GM12878 (cell line): ENCODE data around the gene YARS1. TPM values are rescaled to one million over a fixed set of nuclear protein-coding genes. Genes with fewer than 3 reads are reported as not detected.

Source experiments
- ASH2L ChIP-seq: fragments of 300-600, 200-600 bp; sonication (generic); IDR thresholded peaks from 2 replicates; pipeline ENCODE4 v1.6.1; 2017; ENCODE audit warnings: low read depth, mild to moderate bottlenecking, borderline replicate concordance
- BCL11A ChIP-seq: IDR thresholded peaks from 2 replicates; pipeline ENCODE4 v1.6.1; 2011; ENCODE audit warnings: low read depth, low read length
- BHLHE40 ChIP-seq, 2 experiments: fragments of 450-650 bp in 1 of 2; IDR thresholded peaks; 2 replicates each; pipeline ENCODE4 v1.6.1; 2011 to 2017; ENCODE audit warnings: low read depth in 2 of 2, borderline replicate concordance in 1 of 2, improper control_type of control experiment in 1 of 2, low read length in 1 of 2, mild to moderate bottlenecking in 1 of 2
- CREB1 ChIP-seq: IDR thresholded peaks from 2 replicates; pipeline ENCODE4 v1.6.1; 2012; ENCODE audit warnings: low read depth, mild to moderate bottlenecking, inconsistent platforms
- DPF2 ChIP-seq: fragments of 450-650 bp; IDR thresholded peaks from 2 replicates; pipeline ENCODE4 v1.6.1; 2017; ENCODE audit warnings: mild to moderate bottlenecking
- HDAC2 ChIP-seq: fragments of 200-600 bp; sonication (generic); IDR thresholded peaks from 2 replicates; pipeline ENCODE4 v1.6.1; 2017
- IRF3 ChIP-seq: fragments of 450-650 bp; IDR thresholded peaks from 2 replicates; pipeline ENCODE4 v1.6.1; 2014; ENCODE audit warnings: mild to moderate bottlenecking
- JUNB ChIP-seq: IDR thresholded peaks from 2 replicates; pipeline ENCODE4 v1.6.1; 2016; ENCODE audit warnings: antibody characterized with exemption, mild to moderate bottlenecking
- NRF1 ChIP-seq: conservative IDR thresholded peaks from 2 replicates; pipeline ENCODE4 v1.6.1; 2011; ENCODE audit warnings: mild to moderate bottlenecking, low read depth, low read length, improper control_type of control experiment
- RAD21 ChIP-seq: IDR thresholded peaks from 2 replicates; pipeline ENCODE4 v1.6.1; 2011; ENCODE audit warnings: mild to moderate bottlenecking, low read depth, low read length, moderate library complexity; ENCODE audit not compliant: insufficient read depth
- RELB ChIP-seq: fragments of 450-650 bp; IDR thresholded peaks from 2 replicates; pipeline ENCODE4 v1.6.1; 2017; ENCODE audit warnings: low read depth, mild to moderate bottlenecking, moderate library complexity
- STAT3 ChIP-seq: IDR thresholded peaks from 2 replicates; pipeline ENCODE4 v1.6.1; 2011; ENCODE audit warnings: low read depth, low read length, improper control_type of control experiment
- ZBTB11 ChIP-seq: fragments of 450-650 bp; formaldehyde crosslinking; IDR thresholded peaks from 2 replicates; pipeline ENCODE4 v1.5.0; 2022; ENCODE audit warnings: mild to moderate bottlenecking, missing genetic modification characterization
- ZZZ3 ChIP-seq: IDR thresholded peaks from 2 replicates; pipeline ENCODE4 v1.6.1; 2011; ENCODE audit warnings: low read depth; ENCODE audit not compliant: control insufficient read depth, insufficient read length
- polyA plus RNA-seq, 11 experiments: library from polyadenylated mRNA; depleted of rRNA in 4 of 11; unstranded in 6 of 11; stranded (reverse) in 5 of 11; fragments of >200 nt; fragmentation: Nextera tagmentation in 4 of 11; fragmentation: Illumina TruSeq in 1 of 11; extraction: Ambion mirVana in 4 of 11; extraction: Trizol in 1 of 11; gene quantifications; 1 replicate in 1 of 11; 2 replicates in 10 of 11; pipeline versions ENCODE4 v1.2.1 to v1.2.3, GENCODE V29; 2011 to 2016; ENCODE audit warnings: inconsistent platforms in 2 of 11, missing spikeins in 2 of 11, low read depth in 1 of 11
- total RNA-seq, 4 experiments: library from RNA; depleted of rRNA in 3 of 4; stranded (reverse); fragments of >200 nt in 3 of 4; fragmentation: Illumina TruSeq in 1 of 4; extraction: Trizol in 1 of 4; gene quantifications; 2 replicates each; pipeline versions ENCODE4 v1.2.1 to v1.2.3, GENCODE V29; 2013 to 2021
- TF ChIP-seq, protein P1 (sequence below): fragments of 150-350 bp; IDR thresholded peaks from 2 replicates; pipeline ENCODE4 v1.6.1; 2014; ENCODE audit warnings: mild to moderate bottlenecking, low read depth, low read length
- TF ChIP-seq, protein P2 (sequence below): fragments of 450-650 bp; IDR thresholded peaks from 2 replicates; pipeline ENCODE4 v1.6.1; 2018; ENCODE audit warnings: borderline replicate concordance, mild to moderate bottlenecking; ENCODE audit not compliant: partially characterized antibody
- TF ChIP-seq, protein P3 (sequence below): fragments of 450-650 bp; IDR thresholded peaks from 2 replicates; pipeline ENCODE4 v1.6.1; 2016; ENCODE audit warnings: mild to moderate bottlenecking

YARS1 gene
- total and polyA plus RNA-seq, 10 of the 15 experiments (the other 5 are each of a cell fraction or from before 2014, with no cell fraction given): 39.9 to 202 (median 136) TPM

GRCh38 chr1:32817159-32817814, at the start of gene YARS1, which contains the start of gene S100PBP (continued):
- TF ChIP-seq, protein P1, sequence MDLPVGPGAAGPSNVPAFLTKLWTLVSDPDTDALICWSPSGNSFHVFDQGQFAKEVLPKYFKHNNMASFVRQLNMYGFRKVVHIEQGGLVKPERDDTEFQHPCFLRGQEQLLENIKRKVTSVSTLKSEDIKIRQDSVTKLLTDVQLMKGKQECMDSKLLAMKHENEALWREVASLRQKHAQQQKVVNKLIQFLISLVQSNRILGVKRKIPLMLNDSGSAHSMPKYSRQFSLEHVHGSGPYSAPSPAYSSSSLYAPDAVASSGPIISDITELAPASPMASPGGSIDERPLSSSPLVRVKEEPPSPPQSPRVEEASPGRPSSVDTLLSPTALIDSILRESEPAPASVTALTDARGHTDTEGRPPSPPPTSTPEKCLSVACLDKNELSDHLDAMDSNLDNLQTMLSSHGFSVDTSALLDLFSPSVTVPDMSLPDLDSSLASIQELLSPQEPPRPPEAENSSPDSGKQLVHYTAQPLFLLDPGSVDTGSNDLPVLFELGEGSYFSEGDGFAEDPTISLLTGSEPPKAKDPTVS: 0 out of 2 replicates have a peak, but pooled peaks have one; percentile 28
- TF ChIP-seq CREB1 (peak; percentile 86), STAT3 (no peak), JUNB (no peak), ZBTB11 (CRISPR knock-in tag) (no peak), NRF1 (peak; percentile 20; the same call in 1 of the 2 replicates), HDAC2 (no peak), BCL11A (peak; percentile 32; the same call in 1 of the 2 replicates), ASH2L (no peak; the same call in 1 of the 2 replicates), BHLHE40 (IDR thresholded peaks at IDR 0.05; ENCODE audit: borderline replicate concordance in 1 of 2, low read depth in 2 of 2, low read length in 1 of 2) (peak; percentile 100), DPF2 (peak; percentile 44), RAD21 (no peak), IRF3 (0 out of 2 replicates have a peak, but pooled peaks have one; percentile 15), RELB (peak; percentile 100), ZZZ3 (no peak)
- TF ChIP-seq, protein P2, sequence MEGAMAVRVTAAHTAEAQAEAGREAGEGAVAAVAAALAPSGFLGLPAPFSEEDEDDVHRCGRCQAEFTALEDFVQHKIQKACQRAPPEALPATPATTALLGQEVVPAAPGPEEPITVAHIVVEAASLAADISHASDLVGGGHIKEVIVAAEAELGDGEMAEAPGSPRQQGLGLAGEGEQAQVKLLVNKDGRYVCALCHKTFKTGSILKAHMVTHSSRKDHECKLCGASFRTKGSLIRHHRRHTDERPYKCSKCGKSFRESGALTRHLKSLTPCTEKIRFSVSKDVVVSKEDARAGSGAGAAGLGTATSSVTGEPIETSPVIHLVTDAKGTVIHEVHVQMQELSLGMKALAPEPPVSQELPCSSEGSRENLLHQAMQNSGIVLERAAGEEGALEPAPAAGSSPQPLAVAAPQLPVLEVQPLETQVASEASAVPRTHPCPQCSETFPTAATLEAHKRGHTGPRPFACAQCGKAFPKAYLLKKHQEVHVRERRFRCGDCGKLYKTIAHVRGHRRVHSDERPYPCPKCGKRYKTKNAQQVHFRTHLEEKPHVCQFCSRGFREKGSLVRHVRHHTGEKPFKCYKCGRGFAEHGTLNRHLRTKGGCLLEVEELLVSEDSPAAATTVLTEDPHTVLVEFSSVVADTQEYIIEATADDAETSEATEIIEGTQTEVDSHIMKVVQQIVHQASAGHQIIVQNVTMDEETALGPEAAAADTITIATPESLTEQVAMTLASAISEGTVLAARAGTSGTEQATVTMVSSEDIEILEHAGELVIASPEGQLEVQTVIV: peak; percentile 92
- TF ChIP-seq, protein P3, sequence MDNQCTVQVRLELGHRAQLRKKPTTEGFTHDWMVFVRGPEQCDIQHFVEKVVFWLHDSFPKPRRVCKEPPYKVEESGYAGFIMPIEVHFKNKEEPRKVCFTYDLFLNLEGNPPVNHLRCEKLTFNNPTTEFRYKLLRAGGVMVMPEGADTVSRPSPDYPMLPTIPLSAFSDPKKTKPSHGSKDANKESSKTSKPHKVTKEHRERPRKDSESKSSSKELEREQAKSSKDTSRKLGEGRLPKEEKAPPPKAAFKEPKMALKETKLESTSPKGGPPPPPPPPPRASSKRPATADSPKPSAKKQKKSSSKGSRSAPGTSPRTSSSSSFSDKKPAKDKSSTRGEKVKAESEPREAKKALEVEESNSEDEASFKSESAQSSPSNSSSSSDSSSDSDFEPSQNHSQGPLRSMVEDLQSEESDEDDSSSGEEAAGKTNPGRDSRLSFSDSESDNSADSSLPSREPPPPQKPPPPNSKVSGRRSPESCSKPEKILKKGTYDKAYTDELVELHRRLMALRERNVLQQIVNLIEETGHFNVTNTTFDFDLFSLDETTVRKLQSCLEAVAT: peak; percentile 100
